ENCODE measurements around the gene TMEM129.

The TMEM129 gene

GRCh38 chr4:1757836-1758235, 36.7 kb upstream of the TMEM129 start:
- TF ChIP-seq, protein P1, sequence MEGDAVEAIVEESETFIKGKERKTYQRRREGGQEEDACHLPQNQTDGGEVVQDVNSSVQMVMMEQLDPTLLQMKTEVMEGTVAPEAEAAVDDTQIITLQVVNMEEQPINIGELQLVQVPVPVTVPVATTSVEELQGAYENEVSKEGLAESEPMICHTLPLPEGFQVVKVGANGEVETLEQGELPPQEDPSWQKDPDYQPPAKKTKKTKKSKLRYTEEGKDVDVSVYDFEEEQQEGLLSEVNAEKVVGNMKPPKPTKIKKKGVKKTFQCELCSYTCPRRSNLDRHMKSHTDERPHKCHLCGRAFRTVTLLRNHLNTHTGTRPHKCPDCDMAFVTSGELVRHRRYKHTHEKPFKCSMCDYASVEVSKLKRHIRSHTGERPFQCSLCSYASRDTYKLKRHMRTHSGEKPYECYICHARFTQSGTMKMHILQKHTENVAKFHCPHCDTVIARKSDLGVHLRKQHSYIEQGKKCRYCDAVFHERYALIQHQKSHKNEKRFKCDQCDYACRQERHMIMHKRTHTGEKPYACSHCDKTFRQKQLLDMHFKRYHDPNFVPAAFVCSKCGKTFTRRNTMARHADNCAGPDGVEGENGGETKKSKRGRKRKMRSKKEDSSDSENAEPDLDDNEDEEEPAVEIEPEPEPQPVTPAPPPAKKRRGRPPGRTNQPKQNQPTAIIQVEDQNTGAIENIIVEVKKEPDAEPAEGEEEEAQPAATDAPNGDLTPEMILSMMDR (IDR thresholded peaks at IDR 0.05; ENCODE audit: extremely low read depth, insufficient read depth, missing control alignments) = no peak
- in situ Hi-C loops (cut with MboI; ENCODE audit: low pct_unique_long_range_greater_than_20kb, low sequenced_read_pairs, unreplicated experiment) = no loop called here
- no peak for DNase-seq (ENCODE audit: low spot score)

GRCh38 chr4:1756893-1757779, 36.0 kb upstream of the TMEM129 start:
- no peak for DNase-seq (ENCODE audit: low spot score)
- in situ Hi-C loops (cut with MboI; ENCODE audit: low pct_unique_long_range_greater_than_20kb, low sequenced_read_pairs, unreplicated experiment) = no loop called here
- TF ChIP-seq, protein P1 (IDR thresholded peaks at IDR 0.05; ENCODE audit: extremely low read depth, insufficient read depth, missing control alignments) = no peak

DNA sequence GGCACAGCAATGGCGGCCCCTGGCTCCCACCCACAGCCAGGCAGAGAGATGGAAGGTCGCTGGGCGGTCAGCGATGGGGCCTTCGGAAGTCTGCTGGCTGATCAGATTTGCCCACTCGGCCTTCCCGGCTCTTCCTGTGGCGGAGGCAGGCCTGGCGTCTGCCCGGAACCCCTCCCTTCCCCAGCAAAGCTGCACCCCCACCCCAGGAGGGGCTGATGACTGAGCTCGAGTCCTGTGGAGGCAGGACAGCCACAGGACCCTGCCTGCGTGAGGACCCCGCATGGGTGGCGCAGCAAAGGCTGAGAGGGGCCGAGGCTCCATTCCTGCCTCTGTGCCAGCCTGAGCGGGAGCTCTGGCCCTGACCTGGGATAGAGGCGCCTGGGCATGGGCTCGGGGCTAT, 35.0 kb upstream of the TMEM129 start:
- DNase-seq (ENCODE audit: low spot score) = no peak
- in situ Hi-C loops (cut with MboI; ENCODE audit: low pct_unique_long_range_greater_than_20kb, low sequenced_read_pairs, unreplicated experiment) = no loop called here
- TF ChIP-seq, protein P1 (IDR thresholded peaks at IDR 0.05; ENCODE audit: extremely low read depth, insufficient read depth, missing control alignments) = no peak

DNA sequence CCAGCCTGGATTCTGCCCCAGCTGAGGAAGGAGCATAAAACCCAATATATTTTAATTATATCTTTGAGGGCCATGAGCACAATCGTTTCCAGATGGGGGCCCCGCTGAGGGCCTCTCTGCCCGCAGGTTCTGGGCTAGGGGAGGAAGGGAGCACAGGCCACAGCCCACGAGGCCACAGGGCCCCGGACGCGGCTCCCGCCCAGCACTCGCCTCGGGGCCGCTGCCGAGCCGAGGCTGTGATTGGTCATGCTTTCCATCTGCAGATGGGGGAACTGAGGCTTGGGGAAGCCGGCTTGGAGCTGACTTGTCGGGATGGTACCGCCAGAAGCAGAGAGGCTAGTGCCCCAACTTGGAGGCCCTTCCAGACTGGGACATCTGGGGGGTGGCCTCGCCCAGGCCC, 34.2 kb upstream of the TMEM129 start:
- in situ Hi-C loops (cut with MboI; ENCODE audit: low pct_unique_long_range_greater_than_20kb, low sequenced_read_pairs, unreplicated experiment) = no loop called here
- TF ChIP-seq, protein P1 (IDR thresholded peaks at IDR 0.05; ENCODE audit: extremely low read depth, insufficient read depth, missing control alignments) = no peak
- DNase-seq (ENCODE audit: low spot score) = no peak

- in situ Hi-C loops (cut with MboI; ENCODE audit: low pct_unique_long_range_greater_than_20kb, low sequenced_read_pairs, unreplicated experiment) = no loop called here
- DNase-seq (ENCODE audit: low spot score) = no peak
These were observed 33.2 kb upstream of the TMEM129 start for GRCh38 chr4:1754336-1754735.

GRCh38 chr4:1753697-1754311, 32.7 kb upstream of the TMEM129 start:
- TF ChIP-seq, protein P1 (IDR thresholded peaks at IDR 0.05; ENCODE audit: extremely low read depth, insufficient read depth, missing control alignments) = no peak
- in situ Hi-C loops (cut with MboI; ENCODE audit: low pct_unique_long_range_greater_than_20kb, low sequenced_read_pairs, unreplicated experiment) = no loop called here
- DNase-seq (ENCODE audit: low spot score) = no peak

More at GRCh38 chr4:1754336-1754735, 33.2 kb upstream of the TMEM129 start:
- TF ChIP-seq, protein P1 (IDR thresholded peaks at IDR 0.05; ENCODE audit: extremely low read depth, insufficient read depth, missing control alignments) = no peak

All from GM13977 (cell line).